GM21723 (cell line): ENCODE data around the gene SYTL5.

Experiments used
- ATAC-seq: cut with Tn5 transposase; IDR thresholded peaks from one replicate; pipeline ENCODE4 v1.9.1; 2021; ENCODE audit warnings: mild to moderate bottlenecking, moderate library complexity; ENCODE audit not compliant: unreplicated experiment

Gene SYTL5

DNA sequence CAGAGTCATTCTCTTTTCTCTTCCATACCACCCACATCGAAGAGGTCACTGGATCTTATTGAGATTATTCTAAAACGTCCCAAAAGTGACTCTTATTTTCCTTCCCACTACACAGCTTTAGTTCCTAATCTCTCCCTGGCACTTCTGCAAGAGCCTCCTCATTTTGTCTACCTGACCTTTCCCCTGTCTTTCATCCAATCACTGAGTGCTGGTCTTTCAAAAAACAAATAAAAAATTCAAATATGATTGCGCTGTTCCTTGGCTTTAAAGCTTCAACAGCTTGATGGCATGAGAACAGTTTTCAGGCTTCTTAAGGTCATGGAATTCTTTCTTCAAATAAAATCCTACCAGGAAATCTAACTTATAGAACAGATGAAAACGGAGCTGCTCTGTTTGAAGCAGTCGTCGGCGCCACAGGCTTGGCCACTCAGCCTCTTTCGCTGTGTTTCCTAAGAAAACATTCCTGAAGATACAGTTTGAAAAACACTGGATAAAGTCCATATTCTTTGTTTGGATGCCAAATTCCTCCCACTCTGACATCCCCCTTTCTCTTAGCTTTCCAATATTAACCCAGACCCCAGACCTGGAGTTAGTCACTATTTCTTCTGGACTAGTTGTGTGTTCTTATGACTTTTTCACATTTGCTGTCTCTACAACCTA is 12.5 kb downstream of the SYTL5 start:
- no peak for ATAC-seq

DNA sequence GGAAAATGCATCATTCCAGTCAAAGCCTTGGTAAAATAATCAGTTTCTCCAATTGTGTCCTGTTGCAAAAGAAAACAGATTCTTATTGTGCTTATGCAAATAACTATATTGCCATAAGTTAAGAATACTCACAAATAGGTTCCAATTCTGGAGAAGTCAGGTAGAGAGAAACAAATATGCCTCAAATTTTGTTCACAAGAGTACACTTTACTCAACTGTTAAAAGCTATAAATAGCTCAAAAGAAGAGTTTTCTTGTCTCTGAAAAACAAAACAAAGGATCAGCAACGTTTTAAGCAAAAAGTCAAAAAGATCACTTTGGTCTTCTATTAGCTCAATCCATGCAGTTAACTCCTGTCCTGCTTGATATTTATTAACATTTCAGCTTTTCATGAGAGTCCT is 21.9 kb downstream of the SYTL5 start:
- ATAC-seq: no peak

DNA sequence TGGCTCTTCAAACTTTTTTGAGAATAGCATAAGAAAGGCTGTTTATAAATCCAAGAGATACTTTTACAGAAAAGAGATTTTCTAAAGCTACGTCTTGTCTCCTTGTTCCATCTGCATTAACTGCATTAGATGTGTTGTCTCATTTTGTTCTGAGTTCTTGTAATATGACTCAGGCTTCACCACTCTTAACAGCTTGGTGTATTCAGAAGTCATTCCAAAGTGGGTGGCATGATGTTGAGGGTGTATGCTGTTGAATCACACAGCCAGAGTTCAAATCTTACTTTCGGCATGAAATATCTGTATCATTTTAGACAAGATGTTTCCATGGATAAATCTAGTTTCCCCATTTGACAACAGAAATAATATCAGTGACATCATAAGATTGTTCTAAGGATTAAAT is 30.1 kb downstream of the SYTL5 start:
- ATAC-seq: no peak

DNA sequence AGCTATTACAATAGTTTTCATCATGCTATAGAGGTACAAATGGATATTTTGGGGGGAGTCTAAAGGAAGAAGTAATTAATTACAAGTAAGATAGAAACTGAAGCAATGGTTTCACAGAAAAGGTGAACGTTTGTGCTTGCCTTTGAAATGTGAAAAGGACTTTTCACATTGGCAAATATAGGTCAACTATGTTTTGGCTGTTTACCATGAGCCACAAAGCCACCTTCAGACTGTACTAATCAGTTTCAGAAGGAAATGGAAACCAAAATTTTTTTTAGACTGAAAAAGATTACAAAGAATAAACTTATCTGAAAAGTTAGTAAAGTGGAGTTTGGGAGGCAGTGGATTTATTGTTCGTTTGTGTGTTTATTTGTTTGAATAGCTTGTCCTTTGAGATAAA is 32.1 kb downstream of the SYTL5 start:
- no peak for ATAC-seq

DNA sequence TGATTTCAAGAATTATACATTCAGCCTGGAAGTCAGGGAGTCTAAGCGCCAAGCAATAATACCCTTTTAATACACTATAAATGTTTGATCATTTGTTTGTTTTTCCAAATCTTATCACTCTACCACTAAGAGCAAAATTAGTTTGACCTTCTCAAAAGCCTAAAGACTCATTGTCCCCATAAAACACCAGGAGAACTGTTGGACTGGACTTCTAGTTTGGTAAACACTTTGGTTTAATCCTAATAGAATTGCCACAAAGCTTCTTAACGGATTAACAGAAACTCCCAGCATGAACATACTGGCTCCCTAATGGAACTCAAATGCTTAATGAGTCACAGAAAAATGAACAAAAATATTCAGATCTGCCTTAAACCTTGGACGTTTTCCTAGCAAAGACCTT is 34.9 kb downstream of the SYTL5 start:
- no peak for ATAC-seq

DNA sequence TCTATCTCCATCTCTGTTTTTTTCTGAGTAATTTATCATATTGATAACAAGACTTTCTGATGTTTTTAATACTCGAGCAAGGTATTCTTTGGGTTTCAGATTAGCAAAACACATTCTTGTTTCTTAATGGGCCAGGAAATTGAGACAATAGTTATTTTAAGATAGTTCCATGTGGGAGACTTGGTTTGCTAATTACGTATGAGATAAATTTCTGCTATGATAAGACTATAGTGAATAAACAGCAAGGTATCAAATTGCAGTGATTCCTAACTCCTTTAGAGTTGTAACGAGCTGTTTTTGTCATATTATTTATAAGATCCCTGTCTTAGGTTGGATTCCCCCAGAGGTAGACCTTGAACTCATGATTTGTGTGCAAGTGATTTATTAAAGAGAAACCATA is 38.3 kb downstream of the SYTL5 start:
- ATAC-seq: no peak

DNA sequence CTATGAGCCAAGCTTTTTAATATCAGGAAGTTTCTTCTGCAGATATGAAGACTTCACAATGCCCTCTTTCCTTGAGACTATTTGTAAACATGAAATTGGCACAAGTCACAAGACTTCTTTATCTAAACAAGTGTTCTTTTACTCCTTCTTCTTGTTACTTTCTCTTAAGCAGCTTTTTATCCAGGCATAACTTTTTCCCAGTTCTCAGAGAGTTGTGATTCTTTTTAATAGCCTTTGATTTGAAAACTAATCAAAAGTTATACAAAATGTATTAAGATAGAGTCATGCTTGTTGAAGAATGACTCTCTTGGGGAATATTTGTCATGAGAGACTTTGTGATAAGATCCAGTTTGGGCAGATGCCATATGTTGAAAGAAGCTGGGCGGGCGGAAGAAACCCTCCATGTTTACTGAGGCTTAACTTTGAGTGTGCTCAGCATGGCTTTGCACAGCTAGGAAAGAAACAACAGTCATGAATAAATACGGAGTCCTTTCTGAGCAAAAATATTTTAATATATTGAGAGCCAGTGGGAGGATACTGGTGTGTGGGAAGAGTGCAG is 39.3 kb downstream of the SYTL5 start:
- ATAC-seq: no peak

DNA sequence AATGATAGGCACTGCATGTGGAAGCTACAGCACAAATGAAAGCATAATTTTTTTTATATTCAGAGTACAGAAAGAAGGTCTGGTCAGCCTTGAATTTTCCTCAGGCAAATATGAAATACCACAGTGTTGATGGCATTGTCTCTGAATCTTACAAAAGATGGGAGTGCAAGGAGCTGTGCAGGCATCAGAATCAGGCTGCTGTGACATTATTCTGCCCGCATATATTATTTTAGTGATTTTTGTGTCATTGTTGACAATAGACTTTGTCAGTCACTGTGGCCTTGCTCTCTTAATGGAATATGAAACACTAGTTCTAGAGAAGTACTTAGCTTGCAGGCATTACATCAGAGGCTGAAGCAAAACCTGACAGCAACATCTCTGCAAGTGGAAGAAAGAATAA is 42.5 kb downstream of the SYTL5 start:
- ATAC-seq: no peak

DNA sequence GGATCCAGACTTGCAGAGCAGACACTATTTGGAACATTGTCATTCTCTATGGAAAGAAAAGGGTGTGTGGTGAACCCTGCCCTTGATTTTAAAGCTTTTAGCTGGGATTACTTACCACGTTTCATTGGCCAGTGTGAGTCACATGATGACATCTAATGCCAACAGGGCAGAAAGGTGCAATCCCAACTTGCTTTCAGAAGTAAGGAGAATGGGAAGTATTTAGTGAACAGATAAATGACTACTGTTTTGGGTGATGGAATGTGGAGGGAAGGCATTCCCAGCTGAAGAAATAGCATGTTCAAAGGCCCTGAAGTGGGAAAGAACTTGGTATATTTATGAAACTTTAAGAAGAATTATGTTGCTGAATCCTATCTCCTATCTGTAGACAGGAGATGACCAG is 44.5 kb downstream of the SYTL5 start:
- ATAC-seq: no peak

DNA sequence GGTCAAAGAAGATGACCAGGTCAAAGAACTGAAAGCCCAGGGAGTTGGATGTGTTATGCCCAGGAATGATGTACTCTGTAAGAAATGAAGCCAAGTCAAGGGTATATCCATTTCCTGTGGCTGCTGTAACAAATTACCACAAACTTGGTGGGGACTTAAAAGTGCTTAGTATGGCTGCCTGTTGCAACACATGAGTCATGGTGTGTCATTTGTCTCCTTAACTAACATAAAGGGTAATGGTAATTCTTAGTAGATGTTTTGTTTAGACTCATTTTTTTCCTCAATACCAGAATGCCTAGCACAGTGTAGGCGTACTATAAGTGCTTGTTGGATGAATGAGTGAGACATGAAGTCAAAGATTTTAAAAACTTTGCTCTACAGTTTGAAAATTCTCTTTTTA is 45.7 kb downstream of the SYTL5 start:
- ATAC-seq: no peak

DNA sequence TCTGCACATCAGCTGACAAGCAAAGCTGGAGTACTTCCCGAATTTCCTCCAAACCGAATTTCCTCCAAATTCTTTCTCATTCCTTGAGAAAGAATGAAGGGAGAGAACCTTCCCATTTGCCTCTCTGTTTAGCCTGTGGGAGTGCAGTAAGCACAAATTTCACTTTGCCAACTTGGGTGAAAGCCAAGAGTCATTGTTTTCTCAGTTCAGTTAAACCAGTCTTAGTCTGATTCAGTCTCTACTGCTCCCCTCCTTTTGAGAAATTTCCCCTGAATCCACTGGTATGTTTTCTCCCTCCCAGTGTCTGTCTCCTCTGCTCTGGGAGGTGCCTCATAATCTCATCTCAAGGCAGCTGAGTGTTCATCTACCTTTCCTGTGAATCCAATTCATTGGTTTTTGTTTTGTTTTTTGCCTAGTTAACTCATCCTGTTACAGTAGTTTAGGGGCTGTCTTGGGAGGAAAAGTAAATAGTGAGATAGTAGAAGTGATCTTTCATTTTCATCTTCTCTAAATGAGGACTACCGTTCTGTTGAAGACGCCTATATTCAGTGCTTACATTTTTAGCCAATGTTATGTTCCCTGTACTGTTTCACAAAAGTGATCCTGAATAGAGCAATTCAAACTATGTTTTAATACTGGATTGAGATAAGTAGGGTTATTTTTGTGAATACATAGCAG is 49.0 kb downstream of the SYTL5 start:
- ATAC-seq: no peak

DNA sequence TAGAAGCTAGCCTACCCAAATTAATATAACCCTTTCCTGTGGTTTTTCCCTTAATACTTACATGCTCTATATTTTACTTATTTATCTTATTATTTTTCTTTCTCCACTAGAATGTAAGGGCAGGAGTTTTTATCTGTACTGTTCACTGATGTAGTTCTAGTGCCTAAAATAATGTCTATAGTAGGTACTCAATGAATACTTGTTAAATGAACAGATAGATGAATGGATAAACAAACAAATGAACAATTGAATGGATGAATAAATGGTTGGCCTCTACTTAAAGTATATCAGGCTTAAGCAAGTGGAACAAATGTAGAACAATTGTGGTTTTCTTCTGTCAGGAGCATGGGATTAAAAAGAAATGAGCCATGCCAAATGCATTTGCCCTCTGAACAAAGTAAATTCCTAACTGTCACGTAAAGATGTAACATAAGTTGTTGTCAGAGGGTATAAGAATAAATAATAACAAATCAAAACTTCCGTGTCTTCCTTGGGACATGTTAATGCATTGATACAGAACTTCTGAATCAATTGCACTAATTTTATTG is 54.1 kb downstream of the SYTL5 start:
- no peak for ATAC-seq

DNA sequence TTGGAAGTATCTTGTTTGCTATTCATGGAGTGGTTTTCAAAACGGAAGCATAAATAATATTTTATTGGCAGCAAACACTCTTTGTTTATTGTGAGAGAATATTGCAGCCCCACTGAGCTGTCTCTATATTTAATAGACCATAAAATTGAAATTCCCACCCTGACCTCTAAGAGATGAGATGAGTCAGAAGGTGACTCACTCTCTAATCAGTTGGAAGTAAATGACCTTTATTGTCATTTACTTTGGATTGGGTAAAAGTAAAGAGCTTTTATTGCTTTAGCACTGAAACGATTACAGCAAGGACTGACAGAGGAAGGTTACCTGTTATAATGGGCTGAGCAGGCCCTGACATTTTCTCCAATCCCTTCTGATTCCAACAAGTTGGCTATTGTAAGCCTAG is 55.0 kb downstream of the SYTL5 start:
- no peak for ATAC-seq

DNA sequence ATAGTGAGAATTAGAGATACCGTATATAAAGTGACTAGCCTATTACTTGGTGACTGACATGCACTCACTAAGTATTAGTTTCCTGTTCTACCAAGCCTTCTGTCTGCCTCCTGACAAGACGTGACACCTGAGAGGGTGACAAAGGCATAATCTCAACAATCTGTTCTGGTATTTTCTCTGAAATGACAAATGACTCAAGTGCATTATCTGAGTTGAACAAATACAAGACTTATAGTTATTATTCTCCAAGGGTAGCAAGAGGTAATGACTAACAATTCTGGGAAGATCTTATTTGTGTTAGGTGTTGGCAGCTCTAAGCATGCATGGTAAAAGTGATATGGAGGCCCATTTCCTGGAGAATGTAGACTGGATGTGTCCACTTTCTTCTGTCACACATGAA is 60.6 kb downstream of the SYTL5 start:
- ATAC-seq: no peak

DNA sequence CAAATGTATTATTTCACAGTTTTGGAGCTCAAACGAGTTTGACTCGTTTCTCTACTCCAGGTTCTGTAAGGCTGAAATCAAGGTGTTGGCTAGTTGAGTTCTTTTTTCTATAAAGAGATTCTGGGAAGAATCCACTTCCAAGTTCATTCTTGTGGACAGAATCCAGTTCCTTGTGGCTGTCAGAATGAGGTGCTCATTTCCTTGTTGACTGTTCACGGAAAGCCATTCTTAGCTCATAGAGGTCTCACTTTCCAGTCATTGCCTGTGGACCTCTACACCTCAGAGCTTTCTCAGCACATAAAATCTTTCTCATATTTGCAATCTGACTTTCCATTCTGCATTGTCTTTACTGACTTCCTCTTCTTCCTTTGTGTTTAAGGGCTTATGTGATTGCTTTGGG is 62.9 kb downstream of the SYTL5 start:
- ATAC-seq: no peak

DNA sequence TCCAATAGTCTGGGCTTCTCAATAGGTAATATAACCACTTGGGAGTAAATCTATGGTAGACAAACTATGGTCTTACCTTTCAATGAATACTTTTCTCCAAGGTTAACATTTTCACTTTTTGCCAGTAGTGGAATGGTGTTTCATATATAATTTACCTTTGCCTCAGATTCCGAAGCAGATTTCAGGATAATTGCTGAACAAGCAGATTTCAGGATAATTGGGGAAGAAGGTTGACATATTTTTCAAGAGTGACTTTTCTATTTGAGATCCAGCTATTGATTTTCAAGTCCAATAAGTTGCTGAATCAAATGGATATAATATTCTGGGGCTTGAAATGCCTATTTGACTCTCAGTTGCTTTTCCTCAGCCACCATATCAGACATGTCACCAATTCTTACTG is 63.6 kb downstream of the SYTL5 start:
- no peak for ATAC-seq

DNA sequence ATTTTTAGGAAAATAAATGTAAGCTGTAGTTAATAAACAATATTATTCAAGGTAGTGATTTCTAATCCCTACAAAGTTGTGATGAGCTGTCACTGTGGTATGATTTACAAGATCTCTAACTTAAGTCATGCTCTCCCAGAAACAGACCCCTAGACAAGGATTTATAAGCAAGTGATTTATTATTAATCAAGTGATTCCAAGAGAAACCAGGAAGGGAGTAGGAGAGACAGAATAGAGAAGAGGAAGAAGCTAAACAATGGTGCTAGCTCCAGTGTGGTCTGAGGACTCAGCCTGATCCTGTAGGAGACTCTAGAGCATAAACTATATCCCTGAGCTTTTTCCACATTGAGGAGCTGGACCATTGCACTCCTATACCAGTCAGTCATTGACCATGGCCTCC is 73.1 kb downstream of the SYTL5 start:
- ATAC-seq: no peak

DNA sequence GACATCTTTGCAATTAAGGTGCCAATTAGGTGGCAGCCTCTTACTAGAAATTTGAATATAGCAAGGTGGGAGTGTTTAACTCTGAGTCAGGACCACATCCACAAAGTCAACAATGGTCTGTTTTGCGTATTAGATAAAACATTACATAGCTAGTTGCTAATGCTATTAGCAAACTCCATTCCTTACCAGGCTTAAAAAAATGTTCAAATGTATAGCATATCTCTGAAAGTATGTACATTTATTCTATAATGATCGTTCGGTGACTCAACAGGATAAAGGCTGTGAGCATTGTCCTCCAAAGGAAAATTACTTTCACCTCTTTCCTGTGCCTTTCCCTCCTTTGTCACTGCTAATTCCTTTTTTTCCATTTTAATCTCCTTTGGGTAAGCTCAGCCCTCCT is 74.5 kb downstream of the SYTL5 start:
- ATAC-seq: no peak

DNA sequence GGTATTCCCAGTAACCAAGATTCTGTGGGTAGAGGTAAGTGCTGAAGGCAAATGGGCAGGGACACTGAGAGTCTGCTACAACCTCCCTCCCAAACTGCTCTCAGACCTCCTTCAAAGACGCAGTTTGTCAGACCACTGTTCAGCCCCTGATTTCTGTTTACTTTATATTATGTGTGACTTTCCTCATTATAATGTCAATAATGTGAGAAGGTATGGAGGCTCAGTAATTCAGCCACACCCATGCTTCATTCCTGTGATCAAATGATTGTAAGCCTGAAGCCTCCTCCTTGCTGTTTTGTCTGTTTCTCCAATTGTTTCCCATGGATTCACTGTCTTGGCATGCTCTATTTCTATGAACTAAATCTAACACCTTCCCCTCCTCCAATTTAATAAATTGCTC is 75.6 kb downstream of the SYTL5 start:
- ATAC-seq: no peak

DNA sequence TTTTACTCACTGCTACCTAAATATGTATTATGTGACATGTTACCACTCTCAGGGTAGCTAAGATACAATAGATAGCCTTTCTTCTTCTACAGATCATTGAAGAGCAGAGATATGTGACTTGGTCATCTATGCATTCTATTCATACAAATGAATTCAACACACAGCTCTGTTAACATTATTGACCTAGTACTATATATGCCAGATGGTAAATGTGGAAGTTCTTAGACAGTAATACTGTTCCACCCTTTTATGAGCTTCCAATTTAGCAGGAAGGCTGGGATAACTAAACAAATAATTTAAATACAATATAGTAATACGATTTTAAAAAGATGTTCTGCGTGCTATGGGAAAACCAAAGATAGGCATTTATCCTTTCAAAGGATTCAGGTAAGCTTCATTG is 76.0 kb downstream of the SYTL5 start:
- ATAC-seq: no peak

DNA sequence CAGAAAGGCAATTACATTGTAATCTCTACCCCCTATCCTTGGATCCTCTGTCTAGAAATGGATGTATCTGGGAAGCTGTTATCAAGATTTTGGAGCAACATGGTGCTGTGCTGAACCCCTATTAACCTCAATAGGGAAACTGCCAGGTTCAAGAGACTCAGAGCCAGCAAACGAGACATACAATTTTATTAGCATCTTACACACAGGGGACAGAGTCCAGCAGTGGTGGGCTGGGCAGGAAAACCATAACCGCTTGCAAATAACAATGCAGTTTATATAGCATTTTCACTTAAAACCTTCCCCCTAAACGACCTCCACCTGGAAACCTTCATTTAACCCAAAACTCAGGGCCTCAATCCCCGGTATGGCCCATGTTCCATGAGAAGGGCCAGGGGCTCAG is 79.5 kb downstream of the SYTL5 start:
- ATAC-seq: no peak

DNA sequence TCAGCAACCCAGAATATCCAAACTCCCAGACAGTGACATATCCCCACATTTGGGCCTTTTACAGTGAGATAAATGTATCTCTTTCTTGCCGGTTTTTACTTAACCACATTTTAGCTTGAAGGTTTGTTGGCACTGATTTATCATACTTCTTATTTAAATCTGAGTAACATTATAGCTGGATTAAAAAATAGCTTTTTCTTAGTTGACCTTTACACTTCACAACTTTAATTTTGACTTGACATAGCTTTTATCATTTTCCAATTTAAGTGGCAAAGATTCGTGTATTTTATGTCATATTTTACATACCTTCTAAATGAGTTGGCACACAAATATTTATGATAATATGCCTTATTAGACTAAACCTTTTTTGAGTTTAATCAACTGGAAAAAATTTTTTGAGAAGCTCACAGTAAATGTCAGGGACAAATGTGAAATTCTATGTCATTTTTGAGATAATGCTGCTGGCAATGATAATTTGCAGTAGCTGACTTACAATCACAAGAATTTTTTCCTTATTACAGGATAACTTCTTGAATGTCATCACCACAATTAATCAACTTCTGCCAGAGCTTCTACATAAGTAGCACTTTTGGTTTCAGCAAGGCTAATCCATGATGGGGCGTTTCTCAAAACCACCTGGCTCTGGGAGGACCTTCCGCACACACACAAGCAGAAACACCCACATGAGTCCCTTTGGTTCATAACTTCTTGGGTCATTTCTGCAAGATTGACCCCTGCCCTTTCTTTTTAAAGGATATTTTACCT is 80.3 kb downstream of the SYTL5 start:
- ATAC-seq: no peak
